Trophoblast cell (in vitro differentiated cells and primary cell): ENCODE measurements around the gene BRSK2.

Experiments used
- DNase-seq, 2 donors: peaks; one replicate each; pipeline ENCODE4 v3.0.0-alpha.2; 2016
- H2AFZ ChIP-seq: 2 replicates; pipeline ENCODE4 v1.6.1; 2013; ENCODE audit warnings: low read length, moderate library complexity, mild to moderate bottlenecking; ENCODE audit not compliant: insufficient read depth, poor library complexity
- H2AK5ac ChIP-seq: 2 replicates; pipeline ENCODE4 v1.6.1; 2013; ENCODE audit warnings: mild to moderate bottlenecking, low read length
- H2BK120ac ChIP-seq: 2 replicates; pipeline ENCODE4 v1.6.1; 2013; ENCODE audit warnings: low read length, mild to moderate bottlenecking, moderate library complexity; ENCODE audit not compliant: insufficient read depth, poor library complexity
- H2BK12ac ChIP-seq: 2 replicates; pipeline ENCODE4 v1.6.1; 2013; ENCODE audit warnings: mild to moderate bottlenecking, low read length, moderate library complexity
- H2BK5ac ChIP-seq: 2 replicates; pipeline ENCODE4 v1.6.1; 2013; ENCODE audit warnings: low read length, low read depth, moderate library complexity, mild to moderate bottlenecking; ENCODE audit not compliant: poor library complexity
- H3K14ac ChIP-seq: 2 replicates; pipeline ENCODE4 v1.6.1; 2013; ENCODE audit warnings: mild to moderate bottlenecking, low read length
- H3K18ac ChIP-seq: 2 replicates; pipeline ENCODE4 v1.6.1; 2013; ENCODE audit warnings: mild to moderate bottlenecking, low read length
- H3K23ac ChIP-seq: 2 replicates; pipeline ENCODE4 v1.6.1; 2013; ENCODE audit warnings: low read length
- H3K27ac ChIP-seq: 2 replicates; pipeline ENCODE4 v1.5.1; 2013; ENCODE audit warnings: low read depth, mild to moderate bottlenecking, inconsistent platforms, low read length, moderate library complexity
- H3K27me3 ChIP-seq: 2 replicates; pipeline ENCODE4 v1.6.1; 2013; ENCODE audit warnings: inconsistent platforms, mild to moderate bottlenecking, low read length, moderate library complexity; ENCODE audit not compliant: insufficient read depth
- H3K36me3 ChIP-seq, 2 experiments: 1 replicate in 1 of 2; 2 replicates in 1 of 2; pipeline ENCODE4 v1.6.1; 2013; ENCODE audit warnings: low read length in 2 of 2, mild to moderate bottlenecking in 2 of 2, moderate library complexity in 1 of 2; ENCODE audit not compliant: insufficient read depth in 2 of 2, control insufficient read depth in 1 of 2
- H3K4ac ChIP-seq: 2 replicates; pipeline ENCODE4 v1.6.1; 2013; ENCODE audit warnings: low read depth, mild to moderate bottlenecking, low read length, moderate library complexity
- H3K4me1 ChIP-seq, 2 experiments: 1 replicate in 1 of 2; 2 replicates in 1 of 2; pipeline ENCODE4 v1.6.1; 2013; ENCODE audit warnings: low read length in 2 of 2, mild to moderate bottlenecking in 2 of 2, moderate library complexity in 1 of 2; ENCODE audit not compliant: insufficient read depth in 2 of 2, control insufficient read depth in 1 of 2
- H3K4me2 ChIP-seq: 2 replicates; pipeline ENCODE4 v1.6.1; 2013; ENCODE audit warnings: inconsistent platforms, mild to moderate bottlenecking, low read length, moderate library complexity
- H3K4me3 ChIP-seq: 2 replicates; pipeline ENCODE4 v1.5.1; 2013; ENCODE audit warnings: mild to moderate bottlenecking, low read depth, low read length, inconsistent platforms
- H3K79me1 ChIP-seq: one replicate; pipeline ENCODE4 v1.6.1; 2013; ENCODE audit warnings: low read length
- H3K79me2 ChIP-seq: 2 replicates; pipeline ENCODE4 v1.6.1; 2013; ENCODE audit warnings: low read length, mild to moderate bottlenecking; ENCODE audit not compliant: control insufficient read depth, insufficient read depth, poor library complexity
- H3K9ac ChIP-seq: 2 replicates; pipeline ENCODE4 v1.6.1; 2013; ENCODE audit warnings: mild to moderate bottlenecking, low read length
- H3K9me3 ChIP-seq: 2 replicates; pipeline ENCODE4 v1.6.1; 2013; ENCODE audit warnings: low read depth, mild to moderate bottlenecking, control low read depth, inconsistent platforms, low read length; ENCODE audit not compliant: insufficient read depth
- H4K12ac ChIP-seq: 2 replicates; pipeline ENCODE4 v1.6.1; 2013; ENCODE audit warnings: low read depth, mild to moderate bottlenecking, low read length, moderate library complexity
- H4K8ac ChIP-seq: 2 replicates; pipeline ENCODE4 v1.6.1; 2013; ENCODE audit warnings: low read depth, mild to moderate bottlenecking, low read length, moderate library complexity
- H4K91ac ChIP-seq: one replicate; pipeline ENCODE4 v1.6.1; 2013; ENCODE audit warnings: low read depth, mild to moderate bottlenecking, low read length, moderate library complexity
- WGBS: extraction: QIAGEN DNeasy Blood & Tissue Kit; methylation state at CpG from one replicate; pipeline ENCODE4 v1.1.7; 2013; ENCODE audit warnings: missing lambda C conversion rate; ENCODE audit not compliant: insufficient read length, insufficient coverage; ENCODE audit errors: extremely low coverage; 5-methylcytosine and 5-hydroxymethylcytosine counted together

Gene BRSK2

GRCh38 chr11:1487851-1488574, 98.3 kb downstream of the BRSK2 start:
- Histone ChIP-seq H3K27ac (no peak overlapping the region), H2AK5ac (no peak overlapping the region), H3K4me1 (no peaks in the 10 kb centered on the region), H3K4me3 (no peak overlapping the region), H3K9ac (no peak overlapping the region), H3K36me3 (no peaks in the 10 kb centered on the region), H4K12ac (no peak overlapping the region), H3K79me2 (no peaks in the 10 kb centered on the region), H3K23ac (no peak overlapping the region), H3K4me2 (no peak overlapping the region), H4K91ac (no peak overlapping the region), H3K4ac (no peak overlapping the region), H2BK12ac (no peak overlapping the region), H2BK120ac (no peak overlapping the region), H3K79me1 (no peaks in the 10 kb centered on the region), H4K8ac (no peak overlapping the region), H2AFZ (no peak overlapping the region), H3K27me3 (no peaks in the 10 kb centered on the region), H3K18ac (no peak overlapping the region), H3K9me3 (peaks cover 2% of the 10 kb centered on the region), H2BK5ac (no peak overlapping the region), H3K14ac (no peak overlapping the region)
- no CpG with 5 or more reads among the region's 23 CpGs for WGBS
- DNase-seq: no peak

- no peak overlapping the region for H3K14ac ChIP-seq
- WGBS: no CpG with 5 or more reads among the region's 20 CpGs
- H3K27me3 ChIP-seq: no peaks in the 10 kb centered on the region
- H3K9me3 ChIP-seq: peaks cover 2% of the 10 kb centered on the region
- no peak overlapping the region for H3K9ac ChIP-seq
- DNase-seq: no peak
- H3K27ac ChIP-seq: no peak overlapping the region
- no peak overlapping the region for H4K8ac ChIP-seq
- no peak overlapping the region for H3K23ac ChIP-seq
- H4K12ac ChIP-seq: no peak overlapping the region
- no peak overlapping the region for H3K18ac ChIP-seq
- no peak overlapping the region for H3K4me2 ChIP-seq
- H3K4me1 ChIP-seq: no peaks in the 10 kb centered on the region
- no peak overlapping the region for H2AFZ ChIP-seq
- no peak overlapping the region for H2BK120ac ChIP-seq
- H2BK5ac ChIP-seq: no peak overlapping the region
- H3K79me1 ChIP-seq: no peaks in the 10 kb centered on the region
- no peaks in the 10 kb centered on the region for H3K36me3 ChIP-seq
- no peak overlapping the region for H3K4ac ChIP-seq
- H2AK5ac ChIP-seq: no peak overlapping the region
- H4K91ac ChIP-seq: no peak overlapping the region
- H3K79me2 ChIP-seq: no peaks in the 10 kb centered on the region
- H3K4me3 ChIP-seq: no peak overlapping the region
- no peak overlapping the region for H2BK12ac ChIP-seq
Measured at GRCh38 chr11:1488575-1489180, 98.9 kb downstream of the BRSK2 start.

GRCh38 chr11:1490651-1491050, 100.9 kb downstream of the BRSK2 start:
- no peak overlapping the region for H3K23ac ChIP-seq
- no peak overlapping the region for H2AK5ac ChIP-seq
- H4K12ac ChIP-seq: no peak overlapping the region
- H3K18ac ChIP-seq: no peak overlapping the region
- no peak overlapping the region for H2BK120ac ChIP-seq
- no peak overlapping the region for H2BK5ac ChIP-seq
- no peak overlapping the region for H4K8ac ChIP-seq
- H3K79me1 ChIP-seq: no peaks in the 10 kb centered on the region
- no peak overlapping the region for H3K27ac ChIP-seq
- H3K14ac ChIP-seq: no peak overlapping the region
- H3K4me2 ChIP-seq: no peak overlapping the region
- H3K9ac ChIP-seq: no peak overlapping the region
- H3K79me2 ChIP-seq: no peaks in the 10 kb centered on the region
- H3K36me3 ChIP-seq: no peaks in the 10 kb centered on the region
- no peak overlapping the region for H2AFZ ChIP-seq
- H3K27me3 ChIP-seq: no peaks in the 10 kb centered on the region
- no CpG with 5 or more reads among the region's 7 CpGs for WGBS
- DNase-seq: no peak
- peaks cover 2% of the 10 kb centered on the region for H3K9me3 ChIP-seq
- H3K4me1 ChIP-seq: no peaks in the 10 kb centered on the region
- H3K4me3 ChIP-seq: no peak overlapping the region
- no peak overlapping the region for H3K4ac ChIP-seq
- H2BK12ac ChIP-seq: no peak overlapping the region
- no peak overlapping the region for H4K91ac ChIP-seq

GRCh38 chr11:1491379-1491778, 101.6 kb downstream of the BRSK2 start:
- no peak overlapping the region for H3K27ac ChIP-seq
- H4K91ac ChIP-seq: no peak overlapping the region
- no peak for DNase-seq
- H3K79me2 ChIP-seq: no peaks in the 10 kb centered on the region
- H3K4ac ChIP-seq: no peak overlapping the region
- WGBS: no CpG with 5 or more reads among the region's 12 CpGs
- no peaks in the 10 kb centered on the region for H3K79me1 ChIP-seq
- H3K4me3 ChIP-seq: no peak overlapping the region
- no peaks in the 10 kb centered on the region for H3K36me3 ChIP-seq
- H2BK5ac ChIP-seq: no peak overlapping the region
- H3K9ac ChIP-seq: no peak overlapping the region
- H3K14ac ChIP-seq: no peak overlapping the region
- H2AFZ ChIP-seq: no peak overlapping the region
- H3K4me1 ChIP-seq: no peaks in the 10 kb centered on the region
- no peak overlapping the region for H2AK5ac ChIP-seq
- no peak overlapping the region for H3K23ac ChIP-seq
- H3K4me2 ChIP-seq: no peak overlapping the region
- H3K27me3 ChIP-seq: no peaks in the 10 kb centered on the region
- H3K18ac ChIP-seq: no peak overlapping the region
- H4K12ac ChIP-seq: no peak overlapping the region
- no peak overlapping the region for H4K8ac ChIP-seq
- H3K9me3 ChIP-seq: peaks cover 2% of the 10 kb centered on the region
- H2BK12ac ChIP-seq: no peak overlapping the region
- no peak overlapping the region for H2BK120ac ChIP-seq
